NCI-H146 treated with DMSO at 0.1 percent for 48 hours (cell line): ENCODE measurements around the gene MAD1L1.
A peak's percentile ranks its signal among the peaks of the same experiment; 100 is the strongest.

Source experiments
- DNase-seq: peaks from one replicate; lab custom pipeline; 2025; ENCODE audit not compliant: unreplicated experiment; lab: John Stamatoyannopoulos, UW

MAD1L1 gene

DNA sequence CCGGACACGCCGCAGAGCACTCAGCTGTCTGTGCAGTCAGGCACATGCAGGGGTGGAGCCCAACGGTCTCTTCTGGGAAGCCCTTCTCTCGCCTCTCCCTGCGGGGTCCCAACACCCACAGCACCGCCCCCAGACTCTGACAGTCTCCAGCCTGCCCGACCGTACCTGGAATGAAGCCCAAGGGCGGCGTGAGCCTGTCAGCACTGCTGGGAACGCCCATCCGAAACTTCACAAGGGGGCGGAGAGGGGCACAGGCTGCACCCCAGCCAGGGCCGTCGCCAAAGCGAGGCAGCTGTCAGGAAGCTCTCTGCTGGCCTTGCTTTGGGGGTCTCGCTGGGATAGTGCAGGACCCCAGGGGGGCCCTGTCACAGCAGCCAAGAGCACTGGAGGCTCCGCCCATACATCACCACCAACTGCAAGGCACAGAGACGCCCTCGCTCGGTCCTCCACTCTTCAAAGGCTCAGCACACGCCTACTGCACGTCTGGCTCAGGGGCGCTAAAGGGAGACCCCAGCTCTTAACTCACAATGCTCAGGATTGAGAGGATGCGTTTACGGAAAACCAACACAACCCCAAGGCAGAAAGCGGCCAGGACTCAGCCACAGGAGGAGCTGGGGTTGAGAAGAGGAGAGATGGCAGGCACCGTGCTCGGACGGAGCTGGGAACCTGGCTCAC is 30.9 kb downstream of the MAD1L1 start:
- DNase-seq = no peak

DNA sequence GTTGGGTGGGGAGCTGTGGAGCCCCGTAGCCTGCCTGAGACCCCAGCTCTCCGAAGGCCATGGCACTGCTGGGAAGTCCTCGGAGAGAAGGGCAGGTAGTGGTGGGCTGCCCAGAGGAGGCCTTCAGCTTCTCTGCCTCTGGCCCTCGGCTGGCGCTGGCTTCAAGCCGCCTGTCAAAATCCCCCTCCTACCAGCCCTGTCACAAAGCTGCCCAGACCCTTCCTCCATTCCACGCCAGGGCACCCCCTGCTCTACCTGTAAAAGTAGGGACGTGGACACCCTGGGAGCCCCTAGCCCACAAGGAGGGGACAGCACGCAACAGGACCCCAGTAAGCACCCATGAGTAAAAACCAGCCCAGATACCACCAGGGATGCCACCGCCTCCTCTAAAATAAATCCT is 31.6 kb downstream of the MAD1L1 start:
- DNase-seq = no peak

DNA sequence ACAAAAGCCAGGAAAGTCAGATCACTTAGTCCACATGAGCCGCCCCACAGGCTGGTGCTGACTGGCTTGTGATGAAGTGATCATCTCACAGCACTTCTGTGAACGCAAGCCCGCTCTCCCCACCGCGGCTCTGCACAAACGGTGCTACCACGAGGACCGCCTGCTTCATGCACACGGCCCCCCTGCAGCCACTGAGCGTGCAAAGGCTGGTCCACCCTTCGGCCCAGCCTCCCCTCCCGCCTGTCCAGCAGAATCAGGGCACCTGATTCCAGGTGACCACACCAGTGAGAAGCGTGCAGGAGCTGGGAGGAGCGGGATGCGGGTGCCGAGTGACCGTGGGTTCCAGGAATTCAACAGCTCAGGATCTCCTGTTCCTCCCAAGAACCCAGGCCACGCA is 32.2 kb downstream of the MAD1L1 start:
- DNase-seq = no peak

DNA sequence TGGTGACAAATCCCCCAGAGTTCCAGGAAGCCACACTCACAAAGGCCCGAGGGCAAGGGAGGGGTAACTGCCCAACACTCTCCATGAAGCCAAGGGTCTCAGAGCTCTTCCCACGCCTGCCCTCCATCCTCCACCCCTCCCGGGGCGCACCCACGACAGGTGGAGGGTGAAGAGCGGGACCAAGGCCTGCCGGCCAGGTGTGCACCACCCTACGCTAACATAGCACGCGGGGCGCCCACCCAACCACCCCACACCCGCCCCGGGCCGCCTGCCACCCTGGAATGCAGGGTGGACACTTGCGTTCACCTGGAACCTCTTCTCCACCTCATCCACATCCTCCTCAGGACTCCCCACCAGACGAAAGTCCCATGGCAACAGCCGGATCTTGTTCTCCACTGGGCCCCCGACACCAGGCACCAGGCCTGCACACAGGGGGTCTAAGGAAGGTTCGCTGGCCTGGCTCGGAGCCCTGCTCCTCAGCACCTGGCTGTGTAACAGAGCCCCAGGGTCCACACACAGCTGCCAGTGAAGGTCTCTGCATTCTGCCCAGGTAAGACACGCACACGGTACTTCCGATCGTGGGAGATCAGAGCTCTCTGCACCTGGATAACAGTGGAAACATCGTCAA is 32.7 kb downstream of the MAD1L1 start:
- no peak for DNase-seq

DNA sequence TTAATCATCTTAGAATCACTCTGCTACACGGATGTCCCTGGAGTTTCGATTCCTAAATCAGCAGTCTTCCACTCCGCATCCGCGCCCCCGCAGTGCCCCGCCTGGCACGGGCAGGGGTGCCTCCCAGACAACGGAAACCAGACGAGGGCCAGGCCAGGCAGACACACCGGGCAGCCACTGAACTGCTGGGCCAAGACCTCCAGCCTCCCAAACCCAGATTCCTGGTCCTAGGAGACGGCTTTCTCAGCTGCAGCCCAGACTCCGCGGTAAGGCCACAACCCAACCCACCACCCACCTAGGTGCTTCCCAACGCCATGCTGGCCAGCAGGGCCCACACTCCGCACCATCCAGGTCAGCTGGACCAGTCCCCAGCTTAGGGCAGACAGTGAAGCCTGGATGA is 33.2 kb downstream of the MAD1L1 start:
- DNase-seq = no peak

DNA sequence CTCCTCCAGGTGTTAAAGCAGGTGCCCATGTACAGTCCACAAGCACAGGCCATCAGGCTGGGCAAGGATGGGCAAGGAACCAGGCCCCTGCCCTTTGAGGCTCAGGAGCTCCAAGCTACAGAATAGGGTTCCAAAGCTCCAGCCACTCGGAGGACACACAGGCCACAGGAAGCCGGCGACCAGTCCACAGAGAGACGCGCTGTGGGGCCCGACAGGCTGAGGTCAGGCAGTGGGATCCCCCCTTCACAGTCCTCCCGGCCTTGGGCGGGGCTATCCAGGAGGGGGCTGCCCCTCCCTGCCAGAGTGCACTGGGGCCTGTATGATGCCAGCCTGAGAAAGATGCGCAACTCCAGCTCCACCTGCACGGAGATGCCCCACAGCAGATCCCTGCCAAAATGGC is 34.0 kb downstream of the MAD1L1 start:
- DNase-seq = no peak

DNA sequence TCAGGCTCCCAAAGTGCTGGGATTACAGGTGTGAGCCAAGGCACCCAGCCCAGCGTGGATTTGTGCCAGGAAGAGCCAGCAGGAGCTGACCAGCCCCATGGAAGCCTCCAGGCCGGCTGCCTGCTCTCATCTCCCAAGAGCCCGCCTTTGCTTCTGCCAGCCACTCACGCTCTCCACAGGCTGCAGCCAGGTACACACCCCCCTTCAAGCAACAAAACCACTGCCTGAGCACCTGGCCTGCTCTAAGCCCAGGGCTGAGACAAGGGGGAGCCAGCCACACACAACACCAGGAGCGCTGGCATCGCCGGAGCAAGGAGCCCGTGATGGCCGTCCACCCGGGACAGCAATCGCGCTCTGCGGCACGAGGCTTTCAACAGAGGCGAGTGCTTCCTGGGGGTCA is 34.5 kb downstream of the MAD1L1 start:
- DNase-seq = no peak

DNA sequence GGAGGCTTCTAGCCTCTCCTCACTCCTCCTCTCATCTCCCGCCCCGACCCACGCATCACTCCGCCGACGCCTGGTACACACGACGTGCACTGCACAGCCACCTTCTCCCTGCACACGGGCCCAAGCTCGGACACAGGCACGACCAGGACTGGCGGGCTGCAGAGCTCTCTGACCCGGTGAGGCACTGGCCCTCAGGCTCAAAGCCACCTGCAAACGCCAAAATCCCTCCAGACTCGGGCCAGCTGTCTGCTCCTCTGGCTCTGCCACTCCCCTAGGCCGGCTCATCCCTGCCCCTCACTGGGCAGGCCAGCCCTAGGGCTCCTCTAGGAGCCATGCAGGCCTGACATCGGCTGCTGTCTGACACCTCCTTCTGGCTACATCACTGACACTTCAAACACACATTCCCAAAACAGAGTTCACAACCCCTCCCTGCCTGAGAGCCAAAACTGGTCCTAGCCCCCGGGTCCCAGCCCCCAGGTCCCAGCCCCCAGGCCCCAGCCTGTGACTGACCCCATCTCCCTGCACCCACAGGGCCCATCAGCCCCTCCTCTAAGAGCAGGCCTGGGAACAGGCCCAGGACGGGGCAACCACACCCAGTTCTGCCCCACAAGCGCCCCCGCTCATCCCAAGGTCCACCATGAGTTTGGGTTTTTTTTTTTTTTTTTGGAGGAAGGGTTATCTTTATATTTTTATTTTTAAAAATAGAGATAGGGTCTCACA is 35.1 kb downstream of the MAD1L1 start:
- DNase-seq = no peak

DNA sequence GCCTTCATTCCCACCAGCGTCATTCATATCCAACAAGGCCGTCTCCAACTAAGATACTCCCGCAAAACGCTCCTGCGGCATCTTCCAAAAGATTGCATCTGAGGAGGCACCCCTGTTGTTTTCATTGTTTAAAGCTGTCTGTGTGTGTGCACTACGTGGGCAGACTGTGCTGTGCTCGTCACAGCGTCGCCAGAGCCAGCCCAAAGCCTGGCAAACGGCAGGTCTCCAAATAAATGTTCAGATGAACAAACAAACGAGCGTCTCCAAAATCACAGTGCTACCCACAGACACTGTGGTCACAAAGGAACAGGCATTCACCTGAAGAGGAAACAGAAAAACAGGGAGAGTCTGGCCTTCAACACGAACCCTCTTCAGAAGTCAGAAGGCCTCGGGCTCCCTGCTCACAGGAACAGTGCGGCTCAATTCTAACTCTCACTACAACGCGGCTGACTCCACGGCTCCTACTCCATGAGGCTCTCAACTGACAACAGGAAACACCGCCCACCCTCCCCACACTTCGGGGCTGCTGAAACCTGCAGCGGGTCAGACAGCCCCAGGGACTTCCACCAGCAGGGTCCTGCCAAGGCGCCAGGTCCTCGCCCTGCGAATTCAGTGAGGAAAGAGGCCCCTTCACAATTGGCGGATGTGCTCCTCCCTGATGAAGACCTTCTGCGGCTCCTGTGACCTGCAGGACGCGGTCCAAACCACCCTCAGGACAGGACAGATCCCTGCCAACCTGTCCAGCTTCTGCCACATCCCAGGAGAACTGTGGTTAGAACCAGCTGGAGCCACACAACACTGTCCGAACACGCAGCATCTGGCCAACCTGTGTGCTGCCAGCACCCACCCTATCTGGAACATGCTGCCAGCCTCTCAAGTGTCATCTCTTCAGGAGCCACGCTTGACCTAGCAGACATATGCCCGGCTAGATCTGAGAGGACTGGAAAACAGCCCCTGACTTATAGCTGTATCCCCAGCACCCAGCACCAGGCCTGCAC is 36.1 kb downstream of the MAD1L1 start:
- DNase-seq = no peak

DNA sequence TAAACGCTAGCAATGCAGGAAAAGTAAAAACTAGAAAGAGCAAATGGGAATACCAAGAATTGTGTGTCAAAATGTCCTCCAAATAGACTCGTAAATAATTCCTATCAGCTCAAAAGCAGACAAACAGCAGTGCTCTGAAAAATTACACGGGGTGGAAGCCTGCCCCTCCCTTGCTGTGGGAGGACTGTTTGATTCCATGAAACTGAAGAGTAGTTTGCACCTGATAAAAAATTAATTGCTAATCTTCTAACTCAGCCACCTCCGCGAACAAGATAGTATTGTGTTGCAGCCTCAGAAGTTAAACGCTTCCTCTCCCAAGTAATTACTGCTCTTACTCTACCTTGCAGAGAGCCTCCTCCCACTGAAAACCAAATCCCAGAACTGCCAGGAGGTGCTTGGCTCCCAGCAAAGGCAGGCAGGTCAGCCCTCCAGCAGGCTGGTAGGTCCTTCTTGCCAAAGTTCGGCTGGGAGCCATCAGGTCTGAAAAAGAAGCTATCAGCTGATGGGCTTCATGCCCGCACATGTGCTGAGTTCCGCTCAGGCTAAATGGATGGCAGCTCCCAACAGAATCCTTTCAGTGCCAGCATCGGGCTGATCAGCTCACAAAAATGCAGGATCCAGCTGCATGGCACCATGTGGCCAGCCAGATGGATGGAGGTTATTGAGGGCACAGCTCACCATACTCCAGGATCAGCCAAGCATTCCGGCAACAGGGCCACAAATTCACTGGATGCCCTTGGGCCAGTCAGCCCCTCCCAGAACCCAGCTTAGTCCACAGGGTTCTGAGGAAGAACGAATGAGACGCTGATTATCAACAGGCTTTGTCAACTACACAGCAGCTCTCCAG is 37.1 kb downstream of the MAD1L1 start:
- DNase-seq = no peak

DNA sequence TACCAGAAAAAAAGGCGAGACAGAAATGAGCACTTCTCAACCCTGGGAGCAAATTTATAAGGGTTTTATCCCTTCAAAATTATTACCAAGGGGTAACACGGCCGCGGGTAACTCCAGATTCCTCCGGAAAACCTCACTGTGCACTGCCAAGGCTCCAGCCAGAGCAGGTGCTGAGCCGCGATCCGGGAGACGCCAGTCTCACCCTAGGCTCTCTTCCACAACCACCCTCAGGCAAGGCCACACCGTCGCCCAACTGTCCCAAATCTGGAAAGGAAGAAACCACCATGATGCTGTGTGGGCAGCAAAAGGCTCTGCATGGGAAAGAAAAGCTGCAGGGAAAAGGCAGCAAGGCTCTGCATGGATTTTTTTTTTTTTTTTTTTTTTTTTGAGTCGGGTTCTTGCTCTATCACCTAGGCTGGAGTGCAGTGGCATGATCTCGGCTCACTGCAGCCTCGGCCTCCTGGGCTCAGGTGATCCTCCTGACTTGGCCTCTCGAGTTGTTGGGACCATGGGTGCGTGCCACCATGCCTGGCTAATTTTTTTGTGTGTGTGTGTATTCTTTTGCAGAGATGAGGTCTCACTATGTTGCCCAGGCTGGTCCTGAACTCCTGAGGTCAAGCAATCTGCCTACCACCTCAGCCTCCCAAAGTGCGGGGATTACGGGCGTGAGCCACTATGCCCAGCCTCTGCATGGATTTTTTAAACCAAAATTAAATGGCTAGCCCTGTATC is 39.0 kb downstream of the MAD1L1 start:
- no peak for DNase-seq

DNA sequence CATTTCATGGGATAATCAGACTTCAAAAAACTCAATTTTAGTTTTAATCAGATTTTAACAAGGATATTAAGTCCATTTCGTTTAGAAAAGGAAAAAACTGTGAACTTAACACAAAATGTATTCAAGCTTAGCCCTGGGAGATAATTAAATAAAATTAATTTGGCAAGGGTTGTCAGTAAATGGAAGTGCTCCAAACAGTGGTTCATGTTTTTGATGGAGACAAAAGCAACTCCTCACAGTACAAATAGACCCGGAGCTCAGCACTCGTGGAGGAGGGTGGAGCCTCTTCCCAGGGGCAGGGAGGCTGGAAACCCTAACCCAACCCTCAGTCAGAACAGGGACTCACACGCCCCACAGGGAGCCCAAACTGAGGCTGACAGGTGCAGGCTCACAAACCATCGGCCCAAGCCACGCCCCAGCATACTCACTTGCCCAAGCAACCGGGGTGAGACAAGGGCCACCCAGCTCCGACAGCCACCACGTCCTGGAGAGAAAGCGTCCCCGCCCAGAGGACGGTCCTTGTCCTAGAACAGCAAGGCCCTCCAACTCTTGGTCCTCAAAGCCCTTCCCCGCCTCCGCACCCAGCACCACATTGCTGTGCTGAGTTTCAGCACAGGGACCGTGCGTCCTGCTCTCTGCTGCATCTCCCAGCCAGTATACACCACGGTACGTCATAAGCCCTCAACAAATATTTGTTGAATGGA is 39.8 kb downstream of the MAD1L1 start:
- peak; percentile 90 for DNase-seq

DNA sequence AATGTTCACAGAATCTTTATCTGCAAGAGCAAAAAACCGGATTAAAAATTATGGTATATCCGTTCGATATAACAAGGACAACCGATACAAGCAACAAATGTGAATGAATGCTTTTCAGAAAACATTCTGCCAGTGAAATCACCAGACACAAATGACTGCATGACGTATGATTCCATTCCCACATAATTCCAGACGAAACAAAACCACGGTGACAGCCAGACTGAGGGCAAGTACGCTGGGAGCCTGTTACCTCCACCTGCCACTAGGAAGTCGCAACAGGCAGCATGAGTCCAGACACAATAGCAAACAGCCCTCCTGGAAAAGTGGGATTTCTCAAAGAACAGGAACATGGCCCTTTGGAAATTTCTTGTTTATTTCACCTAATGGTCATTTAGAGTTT is 41.7 kb downstream of the MAD1L1 start:
- no peak for DNase-seq

DNA sequence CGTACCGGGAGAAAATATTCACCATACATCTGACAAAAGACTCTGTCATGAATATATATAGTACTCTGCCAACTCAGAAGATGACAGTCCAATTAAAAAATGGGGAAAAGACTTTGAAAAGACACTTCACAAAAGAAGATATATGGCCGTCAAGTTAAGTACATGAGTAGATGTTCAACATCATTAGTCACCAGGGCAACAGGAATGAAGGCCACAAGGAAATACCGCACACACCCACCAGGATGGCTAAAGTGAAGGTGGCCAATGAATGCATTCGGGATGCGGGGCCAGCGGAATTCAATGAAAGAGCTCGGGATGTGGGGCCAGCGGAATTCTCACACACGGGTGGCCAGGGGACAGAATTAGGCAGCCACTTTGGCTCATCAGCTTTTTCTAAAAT is 42.2 kb downstream of the MAD1L1 start:
- DNase-seq = no peak

DNA sequence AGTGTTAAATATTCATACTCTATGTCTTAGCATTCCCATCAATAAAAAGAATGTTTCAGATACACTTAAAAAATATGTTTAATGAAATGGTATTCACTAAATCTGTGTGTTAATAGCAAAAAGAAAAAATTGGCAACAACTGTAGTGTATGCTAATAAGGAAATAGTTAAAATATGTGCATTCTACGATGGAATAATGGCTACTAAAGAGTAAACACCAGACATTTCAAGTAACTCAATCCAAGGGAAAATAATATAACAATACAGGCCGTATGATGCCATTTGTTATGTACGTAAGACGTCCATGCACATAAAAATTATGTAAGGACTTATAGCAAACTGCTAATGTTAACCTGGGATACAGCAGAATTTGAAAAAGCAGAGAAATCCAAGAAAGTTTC is 46.6 kb downstream of the MAD1L1 start:
- DNase-seq = no peak

DNA sequence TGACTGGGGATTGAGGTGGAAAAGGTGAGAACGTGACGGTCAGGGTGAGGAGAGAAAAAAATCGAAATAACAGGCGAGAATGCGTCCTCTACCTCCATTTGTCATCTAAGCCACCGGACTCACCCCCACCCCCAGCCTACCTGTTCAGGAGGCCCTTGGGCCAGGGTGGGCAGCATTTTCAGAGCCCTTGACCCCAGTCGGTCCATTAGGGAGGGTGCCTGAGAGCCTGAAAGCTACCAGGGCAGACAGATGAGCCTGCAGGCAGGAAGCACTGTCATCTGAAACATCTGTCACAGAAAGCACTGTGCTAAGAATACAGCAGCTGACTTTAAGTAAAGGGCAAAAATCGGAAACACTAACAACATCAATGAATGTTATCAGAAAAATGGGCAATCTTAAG is 47.0 kb downstream of the MAD1L1 start:
- DNase-seq = no peak

DNA sequence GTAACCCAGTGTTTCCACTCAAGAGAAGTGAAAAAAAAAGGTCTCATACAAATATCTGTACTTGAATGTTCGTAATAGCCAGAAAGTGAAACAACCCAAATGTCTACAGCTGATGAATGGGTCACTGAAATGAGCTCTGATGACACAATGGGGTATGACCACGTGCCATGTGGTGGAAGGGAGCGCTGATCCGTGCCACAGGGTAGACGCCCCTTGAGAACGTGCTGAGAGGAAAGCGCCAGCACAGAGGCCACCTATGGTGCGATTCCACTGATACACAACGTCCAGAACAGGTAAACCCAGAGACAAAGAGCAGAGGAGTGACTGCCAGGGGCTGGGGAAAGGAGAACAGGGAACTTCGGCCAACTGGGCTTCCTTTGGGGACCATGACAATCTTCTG is 50.3 kb downstream of the MAD1L1 start:
- DNase-seq = no peak

DNA sequence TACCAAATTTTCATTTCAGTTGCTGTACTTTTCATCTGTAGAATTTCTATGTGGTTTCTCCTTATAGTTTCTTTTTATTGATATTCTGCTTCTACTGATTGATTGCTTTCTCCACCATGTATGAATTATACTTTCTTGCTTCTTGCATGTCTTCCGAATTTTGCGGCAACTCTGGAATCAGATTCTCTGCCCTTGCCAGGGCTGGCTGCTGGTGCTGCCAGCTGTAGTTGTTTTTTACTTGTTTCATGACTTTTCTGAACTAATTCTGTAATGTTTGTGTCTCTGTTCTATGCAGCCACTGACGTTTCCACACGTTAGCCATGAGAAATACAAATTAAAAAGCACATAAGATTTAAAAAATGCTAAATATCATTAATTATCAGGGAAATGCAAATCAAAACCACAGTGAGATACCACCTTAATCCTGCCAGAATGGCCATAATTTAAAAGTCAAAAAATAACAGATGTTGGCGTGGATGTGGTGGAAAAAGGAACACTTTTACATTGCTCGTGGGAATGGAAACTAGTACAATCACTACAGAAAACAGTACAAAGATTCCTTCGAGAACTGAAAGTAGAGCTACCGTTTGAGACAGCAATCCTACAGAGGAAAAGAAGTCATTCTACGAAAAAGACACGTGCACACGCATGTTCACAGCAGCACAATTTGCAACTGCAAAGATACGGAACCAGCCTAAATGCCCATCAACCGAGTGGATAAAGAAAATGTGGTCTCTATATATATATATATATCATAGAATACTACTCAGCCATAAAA is 51.5 kb downstream of the MAD1L1 start:
- DNase-seq = no peak
